ENCODE measurements around the gene TOPBP1.

- TF ChIP-seq CTCF (IDR thresholded peaks at IDR 0.05) (peak in 2 of 7 experiments; percentile 11 to 22), EP300 (IDR thresholded peaks at IDR 0.05) (no peak), POLR2A (IDR thresholded peaks at IDR 0.05) (peak in 1 of 4 donors; percentile 45), POLR2AphosphoS5 (IDR thresholded peaks at IDR 0.05) (peak; percentile 66 to 84 (median 73))
Observed at GRCh38 chr3:133573054-133573628, 88.6 kb downstream of the TOPBP1 start.
